ENCODE data around the gene MRPL37.
"Not testable (repeated sequence)": the region's sequence is repeated elsewhere in the genome, so short reads cannot be mapped to it uniquely, and the experiment has no call there.

The MRPL37 gene

GRCh38 chr1:54220004-54220811 is 20.2 kb downstream of the MRPL37 start:
- no peak for DNase-seq

GRCh38 chr1:54221113-54221834 is 21.3 kb downstream of the MRPL37 start:
- DNase-seq: no peak

- no peak for DNase-seq
These were observed 22.0 kb downstream of the MRPL37 start for GRCh38 chr1:54221867-54222484.

GRCh38 chr1:54222711-54223110 is 22.7 kb downstream of the MRPL37 start:
- no peak for DNase-seq

GRCh38 chr1:54223441-54224202 is 23.7 kb downstream of the MRPL37 start:
- DNase-seq: no peak

GRCh38 chr1:54224233-54224632 is 24.3 kb downstream of the MRPL37 start:
- DNase-seq: no peak

GRCh38 chr1:54225378-54225777 is 25.4 kb downstream of the MRPL37 start:
- DNase-seq: no peak

GRCh38 chr1:54225986-54226559 is 26.1 kb downstream of the MRPL37 start:
- no peak for DNase-seq

- no peak for DNase-seq
These were observed 27.2 kb downstream of the MRPL37 start for GRCh38 chr1:54227091-54227602.

- no peak for DNase-seq
These were observed 27.9 kb downstream of the MRPL37 start for GRCh38 chr1:54227891-54228310.

- no peak for DNase-seq
These were observed 28.7 kb downstream of the MRPL37 start for GRCh38 chr1:54228638-54229079.

GRCh38 chr1:54229281-54229891 is 29.4 kb downstream of the MRPL37 start:
- no peak for DNase-seq

- no peak for DNase-seq
These were observed 30.8 kb downstream of the MRPL37 start for GRCh38 chr1:54230507-54231339.

GRCh38 chr1:54233196-54233595 is 33.2 kb downstream of the MRPL37 start:
- DNase-seq: not testable (repeated sequence)

GRCh38 chr1:54234284-54234683 is 34.3 kb downstream of the MRPL37 start:
- no peak for DNase-seq

- DNase-seq: no peak
These were observed 37.6 kb downstream of the MRPL37 start for GRCh38 chr1:54237586-54237985.

- no peak for DNase-seq
These were observed 38.5 kb downstream of the MRPL37 start for GRCh38 chr1:54238353-54239034.

GRCh38 chr1:54239035-54239383 is 39.0 kb downstream of the MRPL37 start:
- DNase-seq: no peak

- DNase-seq: no peak
These were observed 39.7 kb downstream of the MRPL37 start for GRCh38 chr1:54239631-54240031.

- DNase-seq: no peak
These were observed 40.9 kb downstream of the MRPL37 start for GRCh38 chr1:54240741-54241335.

Measured in NCI-H774 (cell line).